NOMO-1 treated with DMSO at 0.1 percent for 48 hours (cell line): ENCODE results near the gene SBF2.

Source experiments
- DNase-seq: peaks from one replicate; lab custom pipeline; 2025; ENCODE audit not compliant: unreplicated experiment; lab: John Stamatoyannopoulos, UW

The SBF2 gene

GRCh38 chr11:9784602-9785315, 509.3 kb downstream of the SBF2 start:
- no peak for DNase-seq

DNA sequence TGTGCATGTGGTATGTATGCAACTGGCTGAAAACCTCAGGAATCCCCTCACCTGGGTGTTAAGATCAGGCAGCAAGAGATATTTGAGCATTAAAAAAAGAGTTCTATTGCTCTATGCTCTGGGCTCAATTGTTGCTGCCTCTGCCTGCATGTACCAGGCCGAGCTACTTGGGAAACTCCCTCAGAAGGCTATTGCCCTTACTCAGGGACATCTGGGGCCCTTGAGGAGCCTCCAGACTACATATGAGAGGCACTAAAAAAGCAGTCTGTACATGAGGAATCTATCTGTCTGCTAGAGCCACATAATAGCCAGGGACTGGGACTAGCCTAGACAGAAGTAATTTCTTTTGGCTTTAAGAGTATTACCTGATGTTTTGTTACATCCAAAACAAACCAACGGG, 510.0 kb downstream of the SBF2 start:
- DNase-seq: no peak

DNA sequence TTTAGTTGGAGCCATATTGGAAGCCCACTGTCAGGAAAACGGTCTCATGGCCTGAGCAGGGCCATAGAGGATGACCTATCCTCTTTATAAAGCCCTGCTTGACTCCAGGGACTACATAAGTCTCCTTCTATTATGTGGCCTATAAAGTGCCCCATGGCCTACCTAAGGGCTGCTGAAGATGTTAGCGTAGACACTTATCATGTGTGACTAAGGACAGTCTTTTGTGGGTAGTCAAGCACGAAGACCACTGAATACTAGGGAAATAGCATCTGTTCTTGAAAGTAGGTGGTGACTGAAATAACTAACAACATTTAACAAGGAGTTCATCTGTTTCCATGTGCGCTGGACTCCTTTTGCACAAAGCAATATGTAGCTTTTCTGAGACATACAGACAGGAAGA, 513.1 kb downstream of the SBF2 start:
- DNase-seq: no peak

GRCh38 chr11:9777525-9777924, 516.5 kb downstream of the SBF2 start:
- DNase-seq: no peak

DNA sequence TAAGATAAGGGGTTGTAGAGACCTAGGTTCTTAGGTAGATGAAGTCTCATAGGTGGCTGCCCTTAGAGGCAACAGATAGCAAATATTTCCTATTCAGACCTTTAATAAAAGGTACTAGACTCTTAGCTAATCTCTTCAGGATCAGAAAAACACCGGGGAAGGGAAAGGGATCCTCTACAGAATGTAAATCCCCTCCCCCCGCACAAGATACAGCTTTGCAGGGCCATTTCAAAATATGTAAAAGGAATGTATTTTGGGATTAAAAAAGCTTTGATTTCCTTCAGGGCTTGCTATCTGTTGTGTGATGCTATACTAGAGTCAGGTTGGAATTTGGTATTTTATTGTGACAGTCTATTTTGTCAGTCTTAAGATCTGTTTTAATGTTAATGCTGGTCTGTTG, 517.0 kb downstream of the SBF2 start:
- DNase-seq: no peak

DNA sequence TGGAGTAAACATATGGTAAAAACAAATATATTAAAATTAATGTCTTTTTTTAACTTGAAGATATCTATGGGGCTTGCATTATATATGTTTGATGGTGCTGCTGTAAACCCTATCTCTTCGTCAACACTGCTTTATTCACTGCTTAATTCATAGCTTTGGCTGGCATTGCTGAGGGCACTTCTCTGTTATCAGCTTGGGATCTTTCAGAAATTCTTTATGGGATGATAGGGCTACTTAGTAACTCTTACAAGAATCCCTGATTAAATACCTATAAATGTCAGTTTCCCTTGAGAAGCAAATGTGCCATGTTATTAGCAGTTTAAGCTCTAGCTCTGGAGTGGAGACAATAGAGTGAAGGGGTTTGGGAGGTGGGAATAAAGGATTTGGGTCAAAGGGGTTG, 517.8 kb downstream of the SBF2 start:
- DNase-seq: no peak

DNA sequence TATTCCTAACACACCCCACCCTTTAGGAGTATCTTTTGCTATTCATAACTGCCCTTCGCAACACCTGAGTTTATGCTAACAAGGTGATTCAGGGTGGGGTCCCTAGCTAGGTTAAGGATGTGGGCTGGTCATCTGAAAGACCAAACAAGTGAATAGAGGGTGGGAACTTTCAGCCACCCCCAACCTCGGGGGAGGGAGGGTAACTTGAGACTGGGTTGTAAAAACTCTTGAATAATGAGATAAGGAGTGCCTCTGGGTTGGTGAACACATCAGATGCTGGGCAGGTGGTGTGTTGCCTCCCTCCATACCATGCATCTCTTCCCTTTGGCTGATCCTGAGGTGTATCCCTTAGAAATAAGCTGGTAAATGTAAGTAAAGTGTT, 518.6 kb downstream of the SBF2 start:
- no peak for DNase-seq

DNA sequence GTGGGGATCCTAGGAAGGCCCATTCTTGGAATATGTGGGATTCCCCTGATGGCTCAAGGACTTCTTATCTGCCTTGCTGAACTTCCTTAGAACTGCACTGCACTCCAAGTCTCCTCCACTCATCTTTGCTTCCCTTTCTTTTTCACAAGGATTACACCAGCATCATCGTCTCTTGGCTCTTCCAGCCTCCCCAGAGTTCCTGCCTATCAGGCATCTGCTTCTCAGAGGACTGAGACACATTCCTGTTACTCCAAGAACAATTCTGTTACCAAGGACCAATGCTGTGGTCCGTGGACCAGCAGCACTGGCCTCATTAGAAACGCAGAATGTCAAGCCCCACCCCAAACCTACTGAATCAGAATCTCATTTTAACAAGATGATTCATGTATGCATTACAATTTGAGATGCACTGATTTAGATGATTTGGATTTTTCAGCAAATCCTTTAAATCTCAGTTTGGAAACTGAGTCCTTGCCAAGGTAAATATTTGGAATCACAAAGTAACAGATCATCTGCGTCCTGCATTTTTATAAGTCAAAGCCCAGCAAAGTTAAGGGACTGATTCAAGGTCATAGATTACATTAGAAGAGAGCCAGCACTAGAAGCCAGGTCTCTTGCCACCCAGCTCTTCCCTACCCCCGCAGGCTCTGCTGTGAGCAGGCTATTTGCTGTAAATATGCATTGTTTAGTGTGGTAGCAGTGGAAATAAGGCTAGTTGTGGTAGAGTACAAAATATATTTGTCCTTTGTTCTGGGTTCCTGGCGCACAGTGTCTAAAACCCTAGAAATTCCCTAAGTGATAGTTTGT, 519.2 kb downstream of the SBF2 start:
- no peak for DNase-seq

- no peak for DNase-seq
Observed at GRCh38 chr11:9774109-9774508, 519.9 kb downstream of the SBF2 start.

GRCh38 chr11:9773524-9773923, 520.5 kb downstream of the SBF2 start:
- DNase-seq: no peak

GRCh38 chr11:9772218-9772617, 521.8 kb downstream of the SBF2 start:
- DNase-seq: no peak

DNA sequence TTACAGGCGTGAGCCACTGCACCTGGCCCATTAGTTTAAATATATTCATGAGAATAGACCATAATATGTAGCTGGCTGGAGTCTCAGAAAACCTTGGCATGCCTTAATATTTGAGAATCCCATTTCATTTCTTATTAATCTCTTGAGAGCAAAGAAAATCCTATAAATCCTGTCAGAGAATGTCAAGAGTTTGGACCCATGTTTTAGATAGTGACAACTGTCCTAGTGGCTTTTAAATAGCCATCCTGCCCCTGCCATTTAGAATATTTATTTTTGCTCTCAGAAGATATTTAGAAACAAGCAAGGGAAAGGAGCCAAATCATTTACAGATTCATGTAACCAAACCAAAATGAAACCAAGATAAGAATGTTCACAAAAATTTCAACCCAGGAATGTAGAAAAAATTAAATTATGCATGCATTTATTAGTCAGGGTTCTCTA, 522.9 kb downstream of the SBF2 start:
- DNase-seq: no peak

DNA sequence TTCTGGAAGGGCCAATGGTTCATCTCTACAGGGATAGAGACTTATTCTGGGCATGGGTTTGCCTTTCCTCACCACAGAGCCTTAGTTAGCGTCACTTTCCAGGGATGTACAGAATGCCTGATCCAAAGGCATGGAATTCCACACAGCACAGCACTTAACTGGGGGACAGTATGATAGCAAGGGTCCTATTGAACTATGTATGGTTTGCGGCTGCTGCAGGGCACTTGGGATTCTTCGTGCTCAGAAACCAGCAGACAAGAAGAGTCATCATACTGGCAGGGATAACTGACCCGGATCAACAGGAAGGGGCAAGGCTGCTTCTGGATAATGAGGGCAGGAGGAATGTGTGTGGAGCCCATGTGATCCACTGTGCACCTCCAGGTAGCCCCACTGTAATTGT, 524.4 kb downstream of the SBF2 start:
- no peak for DNase-seq

- no peak for DNase-seq
Observed at GRCh38 chr11:9765320-9766101, 528.5 kb downstream of the SBF2 start.

DNA sequence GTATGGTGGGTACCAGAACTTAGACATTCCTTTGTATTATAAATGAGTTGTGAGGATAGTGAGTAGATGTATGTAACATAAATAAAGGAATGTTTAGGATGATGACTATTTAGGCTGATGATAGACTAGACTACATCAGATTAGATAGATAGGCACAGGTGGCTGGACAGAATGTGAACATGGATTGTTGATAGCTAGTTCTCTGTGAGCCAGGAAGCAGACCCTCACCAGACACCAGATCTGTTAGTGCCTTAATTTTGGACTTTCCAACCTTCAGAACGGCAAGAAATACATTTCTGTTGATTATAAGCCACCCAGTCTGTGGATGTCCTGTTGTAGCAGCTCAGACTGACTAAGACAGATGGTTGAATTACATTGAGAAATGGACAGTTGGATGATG, 530.7 kb downstream of the SBF2 start:
- no peak for DNase-seq

GRCh38 chr11:9762531-9762930, 531.5 kb downstream of the SBF2 start:
- no peak for DNase-seq

GRCh38 chr11:9761441-9761945, 532.5 kb downstream of the SBF2 start:
- no peak for DNase-seq

DNA sequence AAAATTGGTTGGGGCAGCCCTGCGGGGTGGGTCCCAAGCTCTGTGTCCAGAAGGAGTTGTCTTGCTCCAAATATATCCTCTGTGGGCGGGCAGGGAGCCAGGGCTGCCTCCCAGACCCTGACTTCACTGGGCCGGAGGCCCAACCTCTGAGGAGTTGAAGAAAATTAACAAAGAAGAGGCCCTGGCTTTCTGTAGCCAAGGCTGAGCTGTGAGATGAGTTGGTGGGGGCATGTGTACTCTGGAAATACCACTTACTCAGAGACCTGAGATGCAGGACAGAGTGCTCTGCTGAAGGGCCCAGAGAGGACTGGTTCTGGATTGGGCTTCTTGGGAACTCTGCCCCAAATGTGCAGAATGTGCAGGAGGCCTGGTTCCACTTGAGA, 533.8 kb downstream of the SBF2 start:
- no peak for DNase-seq

GRCh38 chr11:9759519-9760192, 534.4 kb downstream of the SBF2 start:
- DNase-seq: peak; percentile 81

DNA sequence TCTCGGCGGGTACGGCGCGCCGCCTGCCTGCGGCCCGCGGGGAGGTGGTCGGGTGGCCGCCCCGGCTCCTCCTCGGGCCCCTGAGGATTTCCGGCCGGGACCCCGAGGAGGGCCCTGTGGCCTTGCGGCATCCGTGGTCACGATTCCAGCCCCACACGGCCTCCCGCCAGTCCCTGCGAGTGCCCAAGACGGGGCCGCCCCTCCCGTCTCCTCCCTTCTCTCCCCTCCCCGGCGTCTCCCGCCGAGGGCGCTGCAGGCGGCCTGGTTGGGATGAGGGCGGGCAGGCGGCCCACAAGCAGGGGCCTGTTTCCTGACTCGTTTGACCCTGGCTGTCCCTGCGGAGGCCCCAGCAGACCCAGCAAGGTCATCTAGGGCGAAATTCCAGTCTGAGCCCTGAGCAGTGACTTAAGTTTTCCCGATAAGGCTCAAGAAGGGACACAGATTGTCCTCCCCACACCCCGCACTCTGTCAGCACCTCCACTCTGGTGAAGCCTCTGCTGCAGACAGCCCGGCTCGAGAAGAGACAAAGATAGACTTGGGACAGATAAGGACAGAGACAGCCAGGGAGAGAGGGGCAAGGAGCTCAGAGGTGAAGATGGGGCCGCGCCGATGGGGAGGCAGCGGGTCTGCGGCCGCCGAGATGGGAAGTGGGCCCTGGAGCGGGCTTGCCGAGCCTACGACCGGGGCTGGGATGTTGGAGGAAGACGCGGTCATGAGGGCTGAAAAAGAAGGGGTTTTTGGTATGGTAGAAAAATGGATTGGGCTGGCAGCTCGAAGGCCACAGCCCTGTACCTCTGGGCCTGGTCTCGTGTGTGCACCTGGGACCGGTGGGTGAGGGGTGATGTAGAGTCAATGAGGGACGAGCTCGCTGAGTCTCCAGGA, 535.1 kb downstream of the SBF2 start:
- peak; percentile 50 for DNase-seq
